ENCODE data around the gene RAD51B. TPM values are rescaled to one million over a fixed set of nuclear protein-coding genes. Genes with fewer than 3 reads are reported as not detected.

RAD51B gene
- total and polyA plus RNA-seq, 2 experiments from 2014 or later = 10.1 to 18.0 TPM

GRCh38 chr14:68474741-68475140 is 655.2 kb downstream of the RAD51B start:
- Histone ChIP-seq H4K20me1 (ENCODE audit: insufficient read depth, poor library complexity, severe bottlenecking) (no peaks in the 10 kb centered on the region), H3K36me3 (replicated peaks; ENCODE audit: insufficient read depth, low read depth) (no peaks in the 10 kb centered on the region), H3K27ac (peak overlapping the region; percentile 88), H3K4me2 (no peak overlapping the region), H3K4me3 (no peak overlapping the region), H3K4me1 (ENCODE audit: insufficient read depth) (peaks cover 26% of the 10 kb centered on the region), H3K79me2 (no peaks in the 10 kb centered on the region), H2AFZ (no peak overlapping the region), H3K9me2 (replicated peaks; ENCODE audit: insufficient read depth) (no peaks in the 10 kb centered on the region), H3K9me3 (ENCODE audit: low read depth) (no peaks in the 10 kb centered on the region), H3K27me3 (no peaks in the 10 kb centered on the region)
- 82% methylated on average over 4 of the region's 4 CpGs for WGBS (ENCODE audit: low lambda C conversion rate, missing lambda C conversion rate)
- TF ChIP-seq EZH2 (IDR thresholded peaks at IDR 0.05; ENCODE audit: borderline replicate concordance) (no peak), EZH2phosphoT487 (IDR thresholded peaks at IDR 0.05; ENCODE audit: low read depth, severe bottlenecking, unreplicated experiment) (no peak), CTCF (IDR thresholded peaks at IDR 0.05; ENCODE audit: poor library complexity) (no peak)
- DNase-seq (ENCODE audit: low spot score) = no peak

GRCh38 chr14:68475802-68476201 is 656.2 kb downstream of the RAD51B start:
- Histone ChIP-seq H3K27me3 (no peaks in the 10 kb centered on the region), H3K4me1 (ENCODE audit: insufficient read depth) (peaks cover 21% of the 10 kb centered on the region), H4K20me1 (ENCODE audit: insufficient read depth, poor library complexity, severe bottlenecking) (no peaks in the 10 kb centered on the region), H3K79me2 (no peaks in the 10 kb centered on the region), H3K9me3 (ENCODE audit: low read depth) (no peaks in the 10 kb centered on the region), H3K27ac (peak overlapping the region; percentile 88), H3K36me3 (replicated peaks; ENCODE audit: insufficient read depth, low read depth) (no peaks in the 10 kb centered on the region), H3K4me3 (no peak overlapping the region), H3K9me2 (replicated peaks; ENCODE audit: insufficient read depth) (no peaks in the 10 kb centered on the region), H2AFZ (no peak overlapping the region), H3K4me2 (no peak overlapping the region)
- DNase-seq (ENCODE audit: low spot score) = no peak
- TF ChIP-seq EZH2phosphoT487 (IDR thresholded peaks at IDR 0.05; ENCODE audit: low read depth, severe bottlenecking, unreplicated experiment) (no peak), EZH2 (IDR thresholded peaks at IDR 0.05; ENCODE audit: borderline replicate concordance) (no peak), CTCF (IDR thresholded peaks at IDR 0.05; ENCODE audit: poor library complexity) (no peak)

GRCh38 chr14:68476212-68477109 is 656.9 kb downstream of the RAD51B start:
- no peaks in the 10 kb centered on the region for H3K27me3 ChIP-seq
- H3K9me2 ChIP-seq (replicated peaks; ENCODE audit: insufficient read depth) = no peaks in the 10 kb centered on the region
- no peak overlapping the region for H3K4me2 ChIP-seq
- H3K27ac ChIP-seq = peak overlapping the region; percentile 88
- peak; percentile 73 for DNase-seq (ENCODE audit: low spot score)
- H4K20me1 ChIP-seq (ENCODE audit: insufficient read depth, poor library complexity, severe bottlenecking) = no peaks in the 10 kb centered on the region
- peaks cover 21% of the 10 kb centered on the region for H3K4me1 ChIP-seq (ENCODE audit: insufficient read depth)
- no peak overlapping the region for H3K4me3 ChIP-seq
- 70% methylated on average over 10 of the region's 10 CpGs for WGBS (ENCODE audit: low lambda C conversion rate, missing lambda C conversion rate)
- no peak overlapping the region for H2AFZ ChIP-seq
- H3K79me2 ChIP-seq = no peaks in the 10 kb centered on the region
- no peaks in the 10 kb centered on the region for H3K9me3 ChIP-seq (ENCODE audit: low read depth)
- no peak for TF ChIP-seq EZH2phosphoT487 (IDR thresholded peaks at IDR 0.05; ENCODE audit: low read depth, severe bottlenecking, unreplicated experiment)
- no peak for TF ChIP-seq CTCF (IDR thresholded peaks at IDR 0.05; ENCODE audit: poor library complexity)
- TF ChIP-seq EZH2 (IDR thresholded peaks at IDR 0.05; ENCODE audit: borderline replicate concordance) = no peak
- no peaks in the 10 kb centered on the region for H3K36me3 ChIP-seq (replicated peaks; ENCODE audit: insufficient read depth, low read depth)

All from hepatocyte (in vitro differentiated cells).